M059J (cell line): ENCODE results near the gene PCARE. TPM values are rescaled to one million over a fixed set of nuclear protein-coding genes. Genes with fewer than 3 reads are reported as not detected.

ENCODE experiments used
- total RNA-seq: library from RNA; depleted of rRNA; stranded (reverse); fragments of >200 nt; shearing (Covaris generic); gene quantifications from 2 replicates; pipeline ENCODE4 v1.2.3, GENCODE V29; 2014; rRNA removed

PCARE gene
- total RNA-seq, 1 experiment from 2014 or later: not detected

Other genes starting within 250 kb of the PCARE start
- gene TRMT61B, start 204.2 kb downstream of the PCARE start, total RNA-seq: 12.2 and 18.2 TPM in 2 replicates
- 32.3 and 46.0 TPM in 2 replicates for gene WDR43, start 179.9 kb downstream of the PCARE start, total RNA-seq
- gene TOGARAM2, start 93.2 kb downstream of the PCARE start, total RNA-seq: not detected in 2 replicates
- gene CLIP4, start 40.9 kb upstream of the PCARE start, total RNA-seq: 10.8 and 15.9 TPM in 2 replicates